Activated CD8-positive, alpha-beta memory T cell treated with anti-CD3 and anti-CD28 coated beads for 24 hours (primary cell): ENCODE measurements around the gene PSMC2.

Experiments used
- DNase-seq: peaks from one replicate; pipeline ENCODE4 v3.0.0-alpha.2; 2020

The PSMC2 gene

DNA sequence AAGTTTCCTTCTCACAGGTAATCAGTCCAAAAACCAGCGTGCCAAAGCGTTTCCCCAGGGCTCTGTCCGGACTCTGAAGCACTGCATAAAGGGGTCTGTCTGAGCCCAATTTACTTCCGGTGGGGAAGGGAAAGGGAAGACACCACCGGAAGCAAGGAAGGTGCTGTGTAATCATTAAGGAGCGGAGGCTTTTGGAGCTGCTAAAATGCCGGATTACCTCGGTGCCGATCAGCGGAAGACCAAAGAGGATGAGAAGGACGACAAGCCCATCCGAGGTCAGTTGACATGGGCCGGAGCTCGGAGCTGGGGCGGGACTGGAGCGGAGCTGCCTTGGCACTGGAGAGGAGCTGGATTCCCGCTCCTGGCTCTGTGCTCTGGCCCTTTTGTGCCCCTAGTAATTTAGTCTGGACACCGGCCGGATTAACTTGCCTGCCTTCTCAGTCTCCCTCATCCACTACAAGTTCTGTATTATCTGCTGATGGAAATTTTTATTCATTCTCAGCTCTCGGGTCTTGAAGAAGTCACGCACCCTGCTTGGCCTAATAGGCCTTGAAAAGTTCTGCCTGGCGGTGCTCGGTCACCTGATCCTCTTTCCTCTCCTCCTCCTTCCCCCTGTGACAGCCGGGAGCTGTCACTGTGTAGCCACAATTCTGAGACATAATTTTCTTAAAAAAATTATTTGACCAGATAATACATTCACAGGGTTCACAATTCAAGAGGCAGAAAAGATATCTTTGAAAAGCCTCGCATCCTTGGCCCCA is at the start of gene PSMC2:
PSMC2 (plus strand) TSS at position 137 of the 761 bp plus-strand sequence; CDS start at position 206, 69 bp downstream.
- peak; percentile 90 for DNase-seq

DNA sequence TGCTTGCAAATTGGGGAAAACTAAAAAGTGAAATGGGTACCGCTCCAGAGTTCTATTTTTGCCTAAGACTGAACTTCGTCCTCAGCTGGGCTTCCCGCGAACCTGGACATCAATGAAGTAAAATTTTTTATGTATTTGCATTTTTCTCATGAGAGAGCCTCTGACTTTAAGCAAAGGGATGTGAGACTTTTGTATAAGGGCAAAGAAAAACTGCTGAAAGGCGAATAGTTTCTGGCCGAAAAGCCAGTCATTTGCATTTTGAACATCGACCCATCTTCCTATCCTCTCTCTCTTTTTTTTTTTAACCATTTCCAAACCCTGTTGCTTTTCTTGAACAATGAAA is 49.6 kb upstream of the PSMC2 start:
- DNase-seq, result no peak

GRCh38 chr7:103299660-103300059 is 47.8 kb upstream of the PSMC2 start:
- no peak for DNase-seq

DNA sequence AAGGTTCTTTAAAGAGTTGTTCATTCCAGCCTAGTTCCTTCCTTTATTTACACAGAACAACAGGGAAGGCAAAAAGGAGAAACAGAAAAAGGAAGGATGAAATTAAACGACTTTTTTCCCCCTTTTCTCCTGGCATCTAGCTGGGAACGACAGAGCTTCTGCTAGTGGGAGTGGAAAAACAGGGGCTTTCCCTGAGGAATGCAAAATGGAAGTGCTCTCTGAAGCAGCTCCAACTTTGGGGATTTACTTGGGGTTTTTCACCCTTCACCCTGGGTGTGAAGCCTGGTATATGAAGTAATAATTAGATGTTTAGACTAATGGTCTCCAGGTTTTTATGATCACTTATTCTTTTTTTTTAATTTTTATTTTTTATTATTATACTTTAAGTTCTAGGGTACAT is 46.0 kb upstream of the PSMC2 start:
- no peak for DNase-seq

GRCh38 chr7:103307503-103308231 is 39.8 kb upstream of the PSMC2 start:
- no peak for DNase-seq

DNA sequence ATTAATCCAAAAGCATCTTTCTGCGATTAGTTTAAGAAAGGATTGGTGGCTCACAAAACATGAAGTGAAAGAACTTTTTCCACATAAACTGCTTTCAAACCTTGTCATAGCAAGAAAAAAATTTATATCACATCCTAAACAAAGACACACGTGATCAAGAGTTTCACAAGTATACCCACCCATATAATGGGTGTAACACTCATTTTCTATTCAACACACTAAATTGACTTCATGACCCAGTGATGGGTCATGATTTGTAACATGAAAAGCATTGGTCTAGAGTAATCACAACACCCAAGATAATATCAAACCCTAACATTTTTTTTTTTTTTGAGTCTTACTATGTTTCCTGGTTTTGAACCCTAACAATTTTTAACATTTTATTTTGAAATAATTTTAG is 32.6 kb upstream of the PSMC2 start:
- no peak for DNase-seq

DNA sequence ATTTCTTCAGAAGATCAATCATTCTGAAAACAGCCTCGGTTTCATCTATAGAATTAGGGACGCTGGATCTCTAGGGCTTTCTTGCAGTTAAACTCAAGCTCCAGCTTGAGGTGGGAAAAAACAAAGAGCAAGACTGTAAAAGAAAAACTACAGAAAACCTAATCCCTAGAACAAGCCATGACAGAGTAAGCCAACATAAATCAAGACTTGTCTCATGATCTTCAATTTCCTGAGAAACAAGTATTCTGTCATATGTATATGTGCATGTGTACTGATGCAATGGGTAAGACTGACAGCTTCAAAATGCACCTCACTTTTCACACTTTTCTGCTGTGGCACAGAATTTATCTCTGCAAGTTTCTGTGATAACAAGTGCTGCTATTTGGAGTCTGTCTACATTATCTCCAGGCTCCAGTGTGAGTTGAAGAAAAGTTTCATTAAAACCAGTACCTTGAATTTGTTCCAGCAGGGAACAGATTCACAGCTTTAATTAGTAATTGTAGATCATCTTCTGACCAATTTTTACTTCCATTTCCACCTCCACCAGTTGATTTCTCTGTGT is 31.0 kb upstream of the PSMC2 start:
- DNase-seq, result no peak

GRCh38 chr7:103317009-103317408 is 30.4 kb upstream of the PSMC2 start:
- no peak for DNase-seq

DNA sequence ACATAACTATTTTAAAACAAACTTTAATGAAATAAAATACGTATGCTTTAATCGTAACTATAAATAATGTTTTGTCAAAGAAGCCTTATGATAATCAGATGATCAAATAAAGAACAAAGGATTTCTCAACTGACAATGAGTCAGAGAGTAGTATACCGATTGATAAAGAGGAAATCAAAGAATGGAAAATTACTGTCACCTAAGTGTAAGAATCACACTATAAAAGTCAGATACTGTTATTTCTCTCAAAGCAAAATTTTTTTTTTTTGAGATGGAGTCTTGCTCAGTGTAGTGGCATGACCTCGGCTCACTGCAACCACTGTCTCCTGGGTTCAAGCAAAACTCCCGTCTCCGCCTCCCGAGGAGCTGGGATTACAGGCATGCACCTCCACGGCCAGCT is 21.7 kb upstream of the PSMC2 start:
- no peak for DNase-seq

DNA sequence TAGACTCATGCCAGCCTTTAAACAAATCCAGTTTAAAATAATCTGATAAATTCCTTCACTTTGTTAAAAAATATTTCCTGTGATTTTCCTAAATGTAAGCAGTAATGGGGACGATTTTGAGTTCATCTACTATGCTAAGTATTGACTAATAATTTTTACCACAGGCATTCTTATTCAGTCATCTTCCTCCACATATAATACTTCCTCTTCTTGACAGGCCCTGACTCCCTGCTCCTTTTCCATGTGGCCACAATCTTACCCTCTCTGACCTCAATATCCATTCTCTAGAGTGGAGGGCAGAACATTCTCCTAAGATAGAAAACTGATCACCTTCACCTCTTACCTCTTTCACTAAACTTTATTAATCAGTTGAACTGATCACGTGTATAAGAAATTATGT is 10.7 kb upstream of the PSMC2 start:
- no peak for DNase-seq

DNA sequence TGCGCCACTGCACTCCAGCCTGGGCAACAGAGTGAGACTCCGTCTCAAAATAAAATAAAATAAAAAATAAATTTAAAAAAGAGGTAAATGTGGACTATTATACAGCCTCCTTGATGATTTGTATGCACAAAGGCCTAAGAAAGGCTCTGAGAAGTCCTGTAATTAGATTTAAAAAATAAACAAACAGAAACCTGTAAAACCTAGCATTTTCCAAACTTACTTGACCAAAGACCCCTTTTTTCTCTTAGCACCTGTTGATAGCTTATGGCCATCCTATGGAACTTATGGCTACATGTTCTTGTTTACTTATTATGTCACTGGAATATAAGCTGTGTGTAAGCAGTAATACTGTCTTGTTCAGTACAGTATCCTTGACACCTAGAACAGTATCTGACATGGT is 8.6 kb upstream of the PSMC2 start:
- no peak for DNase-seq

DNA sequence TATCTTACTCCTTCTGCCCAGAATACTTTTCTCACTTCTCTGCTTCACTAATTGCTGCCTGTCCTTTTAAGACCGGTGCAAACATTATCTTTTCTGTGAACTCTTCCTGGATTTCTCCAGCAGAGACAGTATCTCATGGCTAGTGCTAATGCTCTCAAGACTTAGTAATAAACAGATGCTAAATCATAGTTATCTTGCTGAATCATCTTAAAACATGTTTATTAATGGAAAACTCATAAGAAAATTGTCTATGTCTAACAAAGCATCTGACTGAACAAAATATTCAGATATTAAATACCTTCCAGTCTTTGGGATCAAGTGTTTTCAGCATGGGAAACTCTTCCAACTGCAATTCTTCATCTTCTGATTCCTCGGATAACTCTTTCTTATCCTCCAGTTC is 6.0 kb upstream of the PSMC2 start:
- DNase-seq, result no peak

DNA sequence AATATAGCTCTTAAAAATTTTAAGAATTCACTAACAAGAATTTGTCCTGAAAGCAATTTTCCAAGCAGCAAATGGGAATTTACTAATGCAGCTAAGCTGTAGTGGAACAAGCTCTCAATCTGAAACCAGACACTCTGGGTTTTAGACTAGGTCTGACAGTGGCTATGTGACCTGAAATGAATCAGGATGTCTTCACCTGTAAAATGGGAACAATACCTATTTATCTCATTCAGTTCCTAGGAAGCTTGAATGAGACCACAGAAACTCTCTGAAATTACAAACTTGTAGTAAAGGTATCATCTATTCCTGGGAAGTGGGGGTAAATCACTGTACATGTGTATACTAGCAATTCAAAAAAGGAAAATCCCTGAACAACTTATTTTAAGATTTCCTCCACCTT is 4.1 kb upstream of the PSMC2 start:
- DNase-seq, result no peak

DNA sequence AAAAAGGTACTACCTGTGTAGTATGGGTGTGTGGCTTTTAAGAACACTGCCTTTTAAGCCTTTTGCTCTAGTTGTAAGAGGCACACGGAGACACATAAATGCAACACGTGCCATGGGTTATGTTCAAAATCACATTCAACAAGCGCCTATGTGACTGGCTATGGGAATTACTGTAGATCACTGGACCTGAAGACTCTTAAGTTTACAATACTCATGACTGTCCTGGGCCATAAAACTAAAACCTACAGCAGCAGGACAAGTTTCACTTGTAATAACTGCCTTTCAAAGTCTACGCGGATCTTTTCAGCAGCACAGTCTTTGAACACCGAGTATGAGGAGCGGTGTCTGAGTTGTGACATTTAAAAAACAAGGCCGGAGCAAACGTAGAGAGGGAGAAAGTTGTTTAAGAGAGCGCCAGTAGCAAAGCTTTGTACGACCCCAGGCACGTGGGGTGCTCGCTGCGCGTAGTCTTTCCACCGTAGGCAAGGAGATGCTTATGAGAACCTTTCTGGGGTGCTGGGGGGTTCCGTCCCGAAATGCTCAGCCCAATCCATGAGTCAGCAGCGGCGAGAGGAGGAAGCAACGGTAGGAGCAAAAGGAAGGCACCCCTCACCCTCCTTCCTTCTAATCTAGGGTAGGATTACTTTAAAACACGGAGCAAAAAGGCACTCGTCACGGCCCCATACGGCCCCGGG is 3.5 kb upstream of the PSMC2 start:
- DNase-seq, result no peak

- DNase-seq, result peak; percentile 90
Observed at GRCh38 chr7:103344453-103345149, 2.8 kb upstream of the PSMC2 start, which contains the start of gene DNAJC2. DNAJC2 (minus strand) TSS chr7:103344767; CDS start chr7:103344622, 145 bp downstream.

- no peak for DNase-seq
Observed at GRCh38 chr7:103346396-103346795, 1.0 kb upstream of the PSMC2 start.

- DNase-seq, result no peak
Observed at GRCh38 chr7:103348452-103348851, 1.0 kb downstream of the PSMC2 start.

GRCh38 chr7:103348959-103349358 is 1.5 kb downstream of the PSMC2 start:
- DNase-seq, result no peak

- DNase-seq, result no peak
Observed at GRCh38 chr7:103349805-103350204, 2.4 kb downstream of the PSMC2 start.

- no peak for DNase-seq
Observed at GRCh38 chr7:103369432-103369831, 22.0 kb downstream of the PSMC2 start.

DNA sequence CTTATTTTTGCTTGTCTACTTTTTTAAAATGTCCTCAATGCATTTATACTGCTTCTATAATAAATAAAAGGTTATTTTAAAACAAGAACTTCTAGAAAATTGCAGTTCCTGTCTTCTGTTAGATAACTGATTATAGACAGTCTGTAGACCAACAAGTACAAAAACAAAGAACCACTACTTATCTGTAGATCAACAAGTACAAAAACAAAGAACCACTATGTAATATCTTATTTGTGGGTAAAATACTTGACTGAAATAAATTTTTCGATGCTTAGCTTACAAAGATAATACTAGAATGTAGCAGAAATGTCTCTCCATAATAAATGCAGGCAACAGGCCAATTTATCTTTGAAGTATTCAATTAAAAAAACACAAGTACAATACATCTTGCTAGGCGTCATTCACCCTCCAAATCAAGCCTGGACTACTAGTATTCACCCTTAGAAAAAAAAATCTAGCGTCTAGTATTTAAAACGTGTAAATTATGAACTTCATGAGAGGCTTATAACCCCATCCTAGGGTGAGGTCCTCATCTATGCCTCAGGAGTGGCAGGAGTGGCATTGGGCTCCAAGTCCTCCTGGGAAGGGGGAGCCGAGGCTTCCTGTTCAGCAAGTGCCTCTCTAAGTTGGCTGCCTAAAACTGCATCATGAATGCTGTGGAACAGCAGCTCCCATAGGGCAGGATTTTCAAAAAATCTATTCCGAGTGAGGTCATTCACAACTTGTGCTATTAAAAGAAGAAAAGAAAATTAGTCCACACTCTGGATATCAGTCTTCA is 26.6 kb downstream of the PSMC2 start:
- DNase-seq, result no peak
